Endothelial cell of umbilical vein (primary cell): ENCODE data around the gene CEBPG. TPM values are rescaled to one million over a fixed set of nuclear protein-coding genes. Genes with fewer than 3 reads are reported as not detected.

Experiments used
- BruUV-seq: library from RNA; stranded (reverse); fragments of 400-500 nt; replicated peaks from 2 replicates; lab custom pipeline; 2021; lab: Mats Ljungman, UMichigan
- CTCF ChIA-PET: fragments of 300-600, 350-600 bp; sonication (Branson Sonifier 250); formaldehyde crosslinking; loops from one replicate; lab custom pipeline; 2021; ENCODE audit warnings: antibody characterized with exemption, inconsistent platforms; lab: Charles Lee
- POLR2A ChIA-PET: fragments of 300-600, 350-600 bp; sonication (Branson Sonifier 250); formaldehyde crosslinking; loops from one replicate; lab custom pipeline; 2021; ENCODE audit warnings: antibody characterized with exemption, inconsistent platforms; lab: Charles Lee
- DNase-seq: peaks from one replicate; pipeline ENCODE4 v3.0.0-alpha.2; 2011; ENCODE audit warnings: low read depth, low spot score
- FAIRE-seq: peaks from 2 replicates; lab custom pipeline; 2011; peaks lifted over from hg19 to GRCh38; lab: Jason Lieb, UNC
- H2AFZ ChIP-seq: 2 replicates; pipeline ENCODE4 v1.6.0; 2012; ENCODE audit warnings: low read depth, low read length, control low read depth, inconsistent platforms
- H3K27ac ChIP-seq: 2 replicates; pipeline ENCODE4 v1.5.1; 2011; ENCODE audit warnings: low read depth, mild to moderate bottlenecking, control low read depth, low read length, moderate library complexity; ENCODE audit not compliant: insufficient read depth
- H3K27me3 ChIP-seq, 2 experiments: 2 replicates each; pipeline versions ENCODE4 v1.6.0 to v1.6.1; 2011; ENCODE audit warnings: low read length in 2 of 2, mixed read lengths in 1 of 2; ENCODE audit not compliant: control insufficient read depth in 2 of 2, insufficient read depth in 2 of 2
- H3K36me3 ChIP-seq, 2 experiments: 2 replicates in 1 of 2; 3 replicates in 1 of 2; pipeline ENCODE4 v1.5.1; 2011; ENCODE audit warnings: low read length in 2 of 2, mild to moderate bottlenecking in 1 of 2, moderate library complexity in 1 of 2; ENCODE audit not compliant: control insufficient read depth in 2 of 2, insufficient read depth in 2 of 2; ENCODE audit errors: extremely low read depth in 1 of 2
- H3K4me1 ChIP-seq: 3 replicates; pipeline ENCODE4 v1.5.1; 2011; ENCODE audit warnings: mild to moderate bottlenecking, low read length; ENCODE audit not compliant: control insufficient read depth, insufficient read depth; ENCODE audit errors: extremely low read depth
- H3K4me2 ChIP-seq: 2 replicates; pipeline ENCODE4 v1.6.1; 2011; ENCODE audit warnings: low read length, control low read depth, mixed read lengths; ENCODE audit not compliant: insufficient read depth
- H3K4me3 ChIP-seq, 3 experiments: fragments of 200-600 bp in 1 of 3; sonication (generic), shearing (Covaris generic) in 1 of 3; replicated peaks in 1 of 3; 2 replicates each; pipeline ENCODE4 v1.5.1; 2011 to 2016; ENCODE audit warnings: control low read depth in 3 of 3, low read length in 3 of 3, mild to moderate bottlenecking in 2 of 3, inconsistent platforms in 1 of 3, low read depth in 1 of 3, moderate library complexity in 1 of 3; ENCODE audit not compliant: insufficient read depth in 1 of 3
- H3K79me2 ChIP-seq: 2 replicates; pipeline ENCODE4 v1.6.0; 2012; ENCODE audit warnings: low read length, inconsistent platforms; ENCODE audit not compliant: control insufficient read depth, insufficient read depth
- H3K9ac ChIP-seq: replicated peaks from 2 replicates; pipeline ENCODE3; 2011; ENCODE audit warnings: low read length, control low read depth; ENCODE audit not compliant: insufficient read depth; ENCODE audit errors: extremely low read depth
- H3K9me1 ChIP-seq: replicated peaks from 3 replicates; pipeline ENCODE4 v1.6.0; 2011; ENCODE audit warnings: mild to moderate bottlenecking, low read length; ENCODE audit not compliant: control insufficient read depth, insufficient read depth; ENCODE audit errors: extremely low read depth
- H3K9me3 ChIP-seq: replicated peaks from 2 replicates; pipeline ENCODE4 v1.5.1; 2012; ENCODE audit warnings: low read length, inconsistent platforms; ENCODE audit not compliant: control insufficient read depth, insufficient read depth
- H4K20me1 ChIP-seq: replicated peaks from 2 replicates; pipeline ENCODE3; 2011; ENCODE audit warnings: mild to moderate bottlenecking, low read length; ENCODE audit not compliant: control insufficient read depth, insufficient read depth; ENCODE audit errors: extremely low read depth
- CTCF ChIP-seq, 2 donors: IDR thresholded peaks; 1 replicate in 1 of 2; 2 replicates in 1 of 2; pipeline ENCODE4 v1.5.1; 2011; ENCODE audit warnings: low read length in 2 of 2, mild to moderate bottlenecking in 2 of 2, moderate library complexity in 2 of 2, control low read depth in 1 of 2, inconsistent platforms in 1 of 2, low read depth in 1 of 2; ENCODE audit not compliant: insufficient read depth in 1 of 2; ENCODE audit errors: extremely low read depth in 1 of 2
- EZH2 ChIP-seq: IDR thresholded peaks from 2 replicates; pipeline ENCODE4 v1.6.1; 2012; ENCODE audit warnings: borderline replicate concordance, low read depth, mild to moderate bottlenecking, moderate library complexity, low read length, inconsistent platforms; ENCODE audit not compliant: severe bottlenecking
- FOS ChIP-seq: IDR thresholded peaks from 2 replicates; pipeline ENCODE4 v1.6.1; 2011; ENCODE audit warnings: mild to moderate bottlenecking, low read length, moderate library complexity, borderline replicate concordance; ENCODE audit not compliant: insufficient read depth
- GATA2 ChIP-seq: IDR thresholded peaks from 2 replicates; pipeline ENCODE4 v1.7.0; 2011; ENCODE audit warnings: low read depth, mild to moderate bottlenecking, moderate library complexity, mixed read lengths, low read length; ENCODE audit not compliant: insufficient read length, insufficient read depth
- JUN ChIP-seq: IDR thresholded peaks from 2 replicates; pipeline ENCODE4 v1.6.1; 2011; ENCODE audit warnings: borderline replicate concordance, low read depth; ENCODE audit not compliant: insufficient read length, insufficient read depth
- MAX ChIP-seq: IDR thresholded peaks from 2 replicates; pipeline ENCODE4 v1.6.1; 2011; ENCODE audit not compliant: insufficient read depth, insufficient read length
- MYC ChIP-seq: IDR thresholded peaks from one replicate; pipeline ENCODE4 v1.6.1; 2011; ENCODE audit warnings: mild to moderate bottlenecking, low read depth, low read length
- POLR2A ChIP-seq: IDR thresholded peaks from 2 replicates; pipeline ENCODE4 v1.6.1; 2012; ENCODE audit warnings: low read depth, mild to moderate bottlenecking, control low read depth, low read length
- POLR2AphosphoS5 ChIP-seq: IDR thresholded peaks from 2 replicates; pipeline ENCODE4 v1.6.1; 2012; ENCODE audit warnings: low read depth, mild to moderate bottlenecking, control low read depth, low read length, moderate library complexity; ENCODE audit not compliant: insufficient read depth
- dilution Hi-C: fragments of 300-500 bp; cut with MboI; formaldehyde crosslinking; loops from one replicate; pipeline ENCODE4 v1.15.0; 2019; ENCODE audit warnings: low sequenced_read_pairs; ENCODE audit not compliant: extremely low pct_ligation_motif_present
- intact Hi-C: fragments of 100-400 bp; cut with micrococcal nuclease; formaldehyde crosslinking; loops from one replicate; pipeline ENCODE4 v1.10.0; 2022
- polyA plus RNA-seq, 4 experiments: library from polyadenylated mRNA; depleted of rRNA in 3 of 4; stranded (reverse) in 3 of 4; unstranded in 1 of 4; fragments of >200 nt; gene quantifications; 2 replicates each; pipeline versions ENCODE4 v1.2.1 to v1.2.3, GENCODE V29; 2011 to 2012; ENCODE audit warnings: missing spikeins in 1 of 4
- total RNA-seq: library from RNA; stranded (reverse); gene quantifications from 2 replicates; pipeline ENCODE4 v1.2.3, GENCODE V29; 2021

Gene CEBPG
- total and polyA plus RNA-seq, 2 donors (not counting 3 experiments of a cell fraction or from before 2014, with no cell fraction given), result 10.2 to 24.6 TPM

- dilution Hi-C loops, result no loop called here
- H3K27me3 ChIP-seq, result no peaks in the 10 kb centered on the region
Observed at GRCh38 chr19:33388231-33388724, 14.8 kb downstream of the CEBPG start.

More at GRCh38 chr19:33388231-33388724, 14.8 kb downstream of the CEBPG start:
- H3K4me3 ChIP-seq, result no peak overlapping the region
- FAIRE-seq (no peak), DNase-seq (no peak)
- peaks cover 17% of the 10 kb centered on the region for H3K79me2 ChIP-seq
- H3K9me3 ChIP-seq, result no peaks in the 10 kb centered on the region
- H4K20me1 ChIP-seq, result no peaks in the 10 kb centered on the region
- H3K4me2 ChIP-seq, result no peak overlapping the region
- H3K9me1 ChIP-seq, result no peaks in the 10 kb centered on the region
- no peak overlapping the region for H3K27ac ChIP-seq
- BruUV-seq, result no TSS peak
- H3K9ac ChIP-seq, result no peak overlapping the region
- H3K36me3 ChIP-seq, result peaks cover 0 to 6% of the 10 kb centered on the region in 2 experiments
- no peak overlapping the region for H2AFZ ChIP-seq
- H3K4me1 ChIP-seq, result no peaks in the 10 kb centered on the region
- no peak for TF ChIP-seq MYC
- TF ChIP-seq POLR2AphosphoS5, result no peak
- TF ChIP-seq POLR2A, result no peak
- no peak for TF ChIP-seq MAX
- no peak for TF ChIP-seq EZH2
- TF ChIP-seq JUN, result no peak
- no peak for TF ChIP-seq CTCF (IDR thresholded peaks at IDR 0.05; ENCODE audit: extremely low read depth in 1 of 2, insufficient read depth in 1 of 2, low read depth in 1 of 2, low read length in 2 of 2)
- TF ChIP-seq GATA2, result no peak
- no peak for TF ChIP-seq FOS
- ChIA-PET POLR2A (no interaction called here), CTCF (interaction anchor here (1.2 kb wide), 1 partner anchor 11 kb away, joined by 3 read pairs; no protein-coding TSS in a partner anchor)
- intact Hi-C loops, result no loop called here
